ENCODE measurements around the gene ACSM5.

DNA sequence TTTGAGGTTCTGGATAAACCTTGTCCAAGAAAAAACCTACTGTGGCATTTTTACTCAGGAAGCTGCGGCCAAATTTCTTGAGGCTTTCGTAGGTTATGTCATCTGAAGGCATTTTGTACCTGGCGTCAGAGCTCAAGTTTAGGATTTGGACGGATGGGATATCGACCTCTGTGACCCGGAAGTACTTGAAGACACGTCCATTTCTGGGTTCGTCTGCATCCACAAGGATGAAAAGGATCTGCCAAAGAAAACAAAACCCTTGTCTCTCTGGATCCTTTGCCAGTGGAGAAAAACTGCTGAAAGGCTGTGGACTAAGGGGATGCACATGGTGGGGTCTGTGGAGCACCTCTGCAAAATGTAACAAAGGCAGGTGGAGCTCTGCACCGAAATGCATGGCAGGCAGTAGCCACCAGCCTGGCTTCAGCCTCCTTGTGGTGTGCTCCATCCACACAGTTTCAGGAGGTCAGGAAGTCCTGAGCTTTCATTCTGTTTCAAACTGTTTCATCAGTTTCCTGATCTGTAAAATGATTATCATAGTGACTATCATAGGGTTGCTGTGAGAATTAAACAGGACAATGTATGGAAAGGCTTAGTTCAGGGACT, 39.8 kb upstream of the ACSM5 start:
- TF ChIP-seq, protein P1, sequence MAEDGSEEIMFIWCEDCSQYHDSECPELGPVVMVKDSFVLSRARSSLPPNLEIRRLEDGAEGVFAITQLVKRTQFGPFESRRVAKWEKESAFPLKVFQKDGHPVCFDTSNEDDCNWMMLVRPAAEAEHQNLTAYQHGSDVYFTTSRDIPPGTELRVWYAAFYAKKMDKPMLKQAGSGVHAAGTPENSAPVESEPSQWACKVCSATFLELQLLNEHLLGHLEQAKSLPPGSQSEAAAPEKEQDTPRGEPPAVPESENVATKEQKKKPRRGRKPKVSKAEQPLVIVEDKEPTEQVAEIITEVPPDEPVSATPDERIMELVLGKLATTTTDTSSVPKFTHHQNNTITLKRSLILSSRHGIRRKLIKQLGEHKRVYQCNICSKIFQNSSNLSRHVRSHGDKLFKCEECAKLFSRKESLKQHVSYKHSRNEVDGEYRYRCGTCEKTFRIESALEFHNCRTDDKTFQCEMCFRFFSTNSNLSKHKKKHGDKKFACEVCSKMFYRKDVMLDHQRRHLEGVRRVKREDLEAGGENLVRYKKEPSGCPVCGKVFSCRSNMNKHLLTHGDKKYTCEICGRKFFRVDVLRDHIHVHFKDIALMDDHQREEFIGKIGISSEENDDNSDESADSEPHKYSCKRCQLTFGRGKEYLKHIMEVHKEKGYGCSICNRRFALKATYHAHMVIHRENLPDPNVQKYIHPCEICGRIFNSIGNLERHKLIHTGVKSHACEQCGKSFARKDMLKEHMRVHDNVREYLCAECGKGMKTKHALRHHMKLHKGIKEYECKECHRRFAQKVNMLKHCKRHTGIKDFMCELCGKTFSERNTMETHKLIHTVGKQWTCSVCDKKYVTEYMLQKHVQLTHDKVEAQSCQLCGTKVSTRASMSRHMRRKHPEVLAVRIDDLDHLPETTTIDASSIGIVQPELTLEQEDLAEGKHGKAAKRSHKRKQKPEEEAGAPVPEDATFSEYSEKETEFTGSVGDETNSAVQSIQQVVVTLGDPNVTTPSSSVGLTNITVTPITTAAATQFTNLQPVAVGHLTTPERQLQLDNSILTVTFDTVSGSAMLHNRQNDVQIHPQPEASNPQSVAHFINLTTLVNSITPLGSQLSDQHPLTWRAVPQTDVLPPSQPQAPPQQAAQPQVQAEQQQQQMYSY (CRISPR knock-in tag; IDR thresholded peaks at IDR 0.05) = no peak
- TF ChIP-seq, protein P2, sequence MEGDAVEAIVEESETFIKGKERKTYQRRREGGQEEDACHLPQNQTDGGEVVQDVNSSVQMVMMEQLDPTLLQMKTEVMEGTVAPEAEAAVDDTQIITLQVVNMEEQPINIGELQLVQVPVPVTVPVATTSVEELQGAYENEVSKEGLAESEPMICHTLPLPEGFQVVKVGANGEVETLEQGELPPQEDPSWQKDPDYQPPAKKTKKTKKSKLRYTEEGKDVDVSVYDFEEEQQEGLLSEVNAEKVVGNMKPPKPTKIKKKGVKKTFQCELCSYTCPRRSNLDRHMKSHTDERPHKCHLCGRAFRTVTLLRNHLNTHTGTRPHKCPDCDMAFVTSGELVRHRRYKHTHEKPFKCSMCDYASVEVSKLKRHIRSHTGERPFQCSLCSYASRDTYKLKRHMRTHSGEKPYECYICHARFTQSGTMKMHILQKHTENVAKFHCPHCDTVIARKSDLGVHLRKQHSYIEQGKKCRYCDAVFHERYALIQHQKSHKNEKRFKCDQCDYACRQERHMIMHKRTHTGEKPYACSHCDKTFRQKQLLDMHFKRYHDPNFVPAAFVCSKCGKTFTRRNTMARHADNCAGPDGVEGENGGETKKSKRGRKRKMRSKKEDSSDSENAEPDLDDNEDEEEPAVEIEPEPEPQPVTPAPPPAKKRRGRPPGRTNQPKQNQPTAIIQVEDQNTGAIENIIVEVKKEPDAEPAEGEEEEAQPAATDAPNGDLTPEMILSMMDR (IDR thresholded peaks at IDR 0.05) = no peak
- TF ChIP-seq, protein P3, sequence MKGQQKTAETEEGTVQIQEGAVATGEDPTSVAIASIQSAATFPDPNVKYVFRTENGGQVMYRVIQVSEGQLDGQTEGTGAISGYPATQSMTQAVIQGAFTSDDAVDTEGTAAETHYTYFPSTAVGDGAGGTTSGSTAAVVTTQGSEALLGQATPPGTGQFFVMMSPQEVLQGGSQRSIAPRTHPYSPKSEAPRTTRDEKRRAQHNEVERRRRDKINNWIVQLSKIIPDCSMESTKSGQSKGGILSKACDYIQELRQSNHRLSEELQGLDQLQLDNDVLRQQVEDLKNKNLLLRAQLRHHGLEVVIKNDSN (CRISPR knock-in tag; IDR thresholded peaks at IDR 0.05) = no peak
- TF ChIP-seq TCF7 (CRISPR knock-in tag; IDR thresholded peaks at IDR 0.05; ENCODE audit: low read depth) (no peak), CBFB (CRISPR knock-in tag; IDR thresholded peaks at IDR 0.05; ENCODE audit: low read depth) (no peak)

Data from WTC11 (cell line).